ENCODE results near the gene BEST3.

The BEST3 gene

GRCh38 chr12:69660164-69660863 is 38.8 kb downstream of the BEST3 start:
- no peak for DNase-seq (ENCODE audit: insufficient read length)
- FAIRE-seq = no peak
- no peak for TF ChIP-seq POLR2AphosphoS5 (IDR thresholded peaks at IDR 0.05; ENCODE audit: low read depth, low read length)

DNA sequence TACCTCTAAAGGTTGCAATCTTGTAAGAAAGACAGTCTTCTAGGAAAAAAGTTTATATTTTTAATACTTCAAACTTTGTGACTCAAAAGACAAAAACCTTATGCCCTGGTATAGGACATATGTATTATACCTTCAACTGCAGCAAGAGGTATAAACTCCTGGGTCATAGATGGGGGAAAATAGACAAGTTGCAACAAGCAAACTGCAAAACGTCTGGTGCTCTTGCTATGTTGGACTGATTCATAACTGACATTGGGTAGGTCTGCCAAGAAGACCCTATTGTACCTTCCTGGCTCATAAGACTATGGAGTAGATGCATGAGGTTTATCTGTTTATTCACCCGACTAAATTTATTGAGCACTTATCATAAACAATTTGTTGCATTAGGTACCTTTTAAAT is 40.9 kb downstream of the BEST3 start:
- FAIRE-seq = no peak
- no peak for DNase-seq (ENCODE audit: insufficient read length)
- TF ChIP-seq TAF1 (IDR thresholded peaks at IDR 0.05; ENCODE audit: borderline replicate concordance, low read depth, low read length) (no peak), POLR2A (IDR thresholded peaks at IDR 0.05; ENCODE audit: low read depth, low read length) (no peak), POLR2AphosphoS5 (IDR thresholded peaks at IDR 0.05; ENCODE audit: low read depth, low read length) (no peak)

DNA sequence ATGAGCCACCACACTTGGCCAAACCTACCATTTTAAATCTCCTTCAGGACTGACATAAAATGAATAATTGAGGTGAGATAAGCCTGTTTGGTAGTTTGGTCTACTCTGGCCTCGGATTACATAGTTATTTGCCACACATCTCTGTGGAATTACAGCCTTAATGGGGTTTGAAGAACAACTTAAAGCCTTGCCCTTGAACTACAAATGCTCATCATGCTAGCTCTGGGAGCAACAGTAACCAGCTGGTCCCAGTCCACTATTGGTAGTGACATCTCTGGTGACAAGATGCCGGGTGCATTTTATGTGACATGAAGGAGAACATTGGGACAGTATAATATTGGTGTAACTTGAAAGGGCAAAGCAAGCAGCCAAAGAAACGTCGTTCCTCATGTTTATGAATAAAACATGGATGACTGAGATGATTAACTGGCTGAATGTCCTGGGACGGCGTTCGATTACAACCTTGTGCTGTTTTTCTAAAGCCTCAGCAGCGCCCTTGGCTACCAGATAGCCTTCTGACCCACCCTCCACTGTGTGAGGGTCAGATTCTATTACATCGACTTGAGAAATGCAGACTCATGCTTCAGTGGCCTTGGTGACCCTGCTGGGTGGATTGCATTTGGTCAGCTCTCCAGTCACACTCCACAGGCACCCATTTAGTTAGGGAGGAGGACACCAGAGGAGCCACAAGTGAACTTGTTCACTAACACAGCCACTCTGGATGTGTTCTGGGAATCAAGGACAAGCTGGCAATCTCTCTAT is 41.5 kb downstream of the BEST3 start:
- no peak for DNase-seq (ENCODE audit: insufficient read length)
- TF ChIP-seq POLR2AphosphoS5 (IDR thresholded peaks at IDR 0.05; ENCODE audit: low read depth, low read length) (no peak), TAF1 (IDR thresholded peaks at IDR 0.05; ENCODE audit: borderline replicate concordance, low read depth, low read length) (no peak), POLR2A (IDR thresholded peaks at IDR 0.05; ENCODE audit: low read depth, low read length) (no peak)
- no peak for FAIRE-seq

- no peak for FAIRE-seq
- DNase-seq (ENCODE audit: insufficient read length) = no peak
Observed at GRCh38 chr12:69655616-69656340, 43.3 kb downstream of the BEST3 start.

GRCh38 chr12:69653703-69654102 is 45.4 kb downstream of the BEST3 start:
- DNase-seq (ENCODE audit: insufficient read length) = no peak
- no peak for FAIRE-seq

More at GRCh38 chr12:69655616-69656340, 43.3 kb downstream of the BEST3 start:
- TF ChIP-seq TAF1 (IDR thresholded peaks at IDR 0.05; ENCODE audit: borderline replicate concordance, low read depth, low read length) (no peak), POLR2AphosphoS5 (IDR thresholded peaks at IDR 0.05; ENCODE audit: low read depth, low read length) (no peak), POLR2A (IDR thresholded peaks at IDR 0.05; ENCODE audit: low read depth, low read length) (no peak)

GRCh38 chr12:69651922-69652321 is 47.2 kb downstream of the BEST3 start:
- TF ChIP-seq POLR2A (IDR thresholded peaks at IDR 0.05; ENCODE audit: low read depth, low read length) (no peak), TAF1 (IDR thresholded peaks at IDR 0.05; ENCODE audit: borderline replicate concordance, low read depth, low read length) (no peak), POLR2AphosphoS5 (IDR thresholded peaks at IDR 0.05; ENCODE audit: low read depth, low read length) (no peak)
- DNase-seq (ENCODE audit: insufficient read length) (no peak), FAIRE-seq (no peak)

More at GRCh38 chr12:69653703-69654102, 45.4 kb downstream of the BEST3 start:
- TF ChIP-seq TAF1 (IDR thresholded peaks at IDR 0.05; ENCODE audit: borderline replicate concordance, low read depth, low read length) (no peak), POLR2A (IDR thresholded peaks at IDR 0.05; ENCODE audit: low read depth, low read length) (no peak), POLR2AphosphoS5 (IDR thresholded peaks at IDR 0.05; ENCODE audit: low read depth, low read length) (no peak)

GRCh38 chr12:69649529-69649928 is 49.6 kb downstream of the BEST3 start:
- no peak for TF ChIP-seq TAF1 (IDR thresholded peaks at IDR 0.05; ENCODE audit: borderline replicate concordance, low read depth, low read length)
- TF ChIP-seq POLR2A (IDR thresholded peaks at IDR 0.05; ENCODE audit: low read depth, low read length) = no peak
- TF ChIP-seq POLR2AphosphoS5 (IDR thresholded peaks at IDR 0.05; ENCODE audit: low read depth, low read length) = no peak
- DNase-seq (ENCODE audit: insufficient read length) (no peak), FAIRE-seq (no peak)

- DNase-seq (ENCODE audit: insufficient read length) (no peak), FAIRE-seq (no peak)
- TF ChIP-seq POLR2A (IDR thresholded peaks at IDR 0.05; ENCODE audit: low read depth, low read length) (no peak), POLR2AphosphoS5 (IDR thresholded peaks at IDR 0.05; ENCODE audit: low read depth, low read length) (no peak), TAF1 (IDR thresholded peaks at IDR 0.05; ENCODE audit: borderline replicate concordance, low read depth, low read length) (no peak)
Observed at GRCh38 chr12:69648476-69648875, 50.6 kb downstream of the BEST3 start.

DNA sequence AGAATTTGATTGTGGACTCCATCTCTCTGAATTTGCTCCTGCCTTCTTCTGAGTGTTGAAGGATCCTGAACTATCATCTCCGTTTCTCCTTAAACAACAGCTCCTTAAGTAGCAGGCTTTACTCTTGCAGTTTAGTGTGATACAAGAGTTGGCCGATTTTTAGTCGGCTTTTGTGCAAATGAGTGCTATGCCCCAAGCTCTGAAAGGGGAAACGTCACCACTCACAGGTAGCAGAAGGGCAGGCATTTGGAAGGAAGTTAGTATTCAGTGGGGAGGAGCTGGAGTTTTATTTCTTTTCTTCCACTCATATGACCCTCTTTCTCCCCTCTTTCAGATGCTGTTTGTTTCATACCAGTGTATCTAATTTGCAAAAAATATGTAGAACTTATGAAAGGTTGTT is 51.9 kb downstream of the BEST3 start:
- TF ChIP-seq POLR2AphosphoS5 (IDR thresholded peaks at IDR 0.05; ENCODE audit: low read depth, low read length) (no peak), POLR2A (IDR thresholded peaks at IDR 0.05; ENCODE audit: low read depth, low read length) (no peak), TAF1 (IDR thresholded peaks at IDR 0.05; ENCODE audit: borderline replicate concordance, low read depth, low read length) (no peak)
- no peak for FAIRE-seq
- no peak for DNase-seq (ENCODE audit: insufficient read length)

DNA sequence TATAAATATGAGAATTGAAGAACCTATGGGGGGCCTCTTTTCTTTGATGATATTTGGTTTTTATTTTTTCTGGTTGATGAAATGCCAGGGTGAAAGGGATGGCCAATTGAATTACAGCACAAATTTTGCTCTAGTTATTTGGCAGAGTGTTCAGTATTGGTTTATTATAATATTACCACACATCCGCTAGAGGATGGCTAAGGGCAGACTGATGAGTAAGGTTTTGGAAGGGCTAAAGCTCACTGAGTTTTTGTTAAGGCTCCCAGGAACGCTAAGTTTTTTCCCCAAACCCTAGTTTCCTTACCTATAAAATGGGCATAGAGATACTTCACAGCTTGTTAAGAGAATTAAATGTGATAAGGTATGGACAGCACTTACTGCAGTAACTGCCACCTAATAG is 54.1 kb downstream of the BEST3 start:
- no peak for TF ChIP-seq POLR2A (IDR thresholded peaks at IDR 0.05; ENCODE audit: low read depth, low read length)
- TF ChIP-seq TAF1 (IDR thresholded peaks at IDR 0.05; ENCODE audit: borderline replicate concordance, low read depth, low read length) = no peak
- no peak for TF ChIP-seq POLR2AphosphoS5 (IDR thresholded peaks at IDR 0.05; ENCODE audit: low read depth, low read length)
- FAIRE-seq (no peak), DNase-seq (ENCODE audit: insufficient read length) (no peak)

GRCh38 chr12:69644511-69644910 is 54.6 kb downstream of the BEST3 start:
- TF ChIP-seq POLR2AphosphoS5 (IDR thresholded peaks at IDR 0.05; ENCODE audit: low read depth, low read length) (no peak), POLR2A (IDR thresholded peaks at IDR 0.05; ENCODE audit: low read depth, low read length) (no peak), TAF1 (IDR thresholded peaks at IDR 0.05; ENCODE audit: borderline replicate concordance, low read depth, low read length) (no peak)
- no peak for FAIRE-seq
- no peak for DNase-seq (ENCODE audit: insufficient read length)

Measured in GM12892 (cell line).